Thymus (tissue), 14 donors: Measurements from ENCODE around the gene OR1N2. TPM values are rescaled to one million over a fixed set of nuclear protein-coding genes. Genes with fewer than 3 reads are reported as not detected.
"Not testable (repeated sequence)": the region's sequence is repeated elsewhere in the genome, so short reads cannot be mapped to it uniquely, and the experiment has no call there.

Experiments used
- DNase-seq, 9 donors: peaks; one replicate each; pipeline ENCODE4 v3.0.0-alpha.2; 2013; ENCODE audit warnings: low spot score in 9 of 9, low read depth in 6 of 9, missing footprints in 1 of 9
- H3K27ac ChIP-seq, 2 donors: one replicate each; pipeline ENCODE4 v1.5.1; 2013; ENCODE audit warnings: control low read depth in 1 of 2, low read depth in 1 of 2, low read length in 1 of 2, mild to moderate bottlenecking in 1 of 2, moderate library complexity in 1 of 2
- H3K27me3 ChIP-seq, 2 donors: one replicate each; pipeline ENCODE4 v1.5.1; 2013; ENCODE audit warnings: low read length in 1 of 2; ENCODE audit not compliant: control insufficient read depth in 2 of 2, insufficient read depth in 1 of 2
- H3K36me3 ChIP-seq, 2 donors: one replicate each; pipeline ENCODE4 v1.5.1; 2013; ENCODE audit warnings: low read length in 1 of 2, mild to moderate bottlenecking in 1 of 2, moderate library complexity in 1 of 2; ENCODE audit not compliant: control insufficient read depth in 2 of 2, insufficient read depth in 2 of 2
- H3K4me1 ChIP-seq, 2 donors: one replicate each; pipeline ENCODE4 v1.5.1; 2013; ENCODE audit warnings: low read length in 2 of 2; ENCODE audit not compliant: control insufficient read depth in 2 of 2, insufficient read depth in 2 of 2
- H3K4me3 ChIP-seq, 2 donors: one replicate each; pipeline ENCODE4 v1.5.1; 2013; ENCODE audit warnings: low read length in 2 of 2, control low read depth in 1 of 2, mild to moderate bottlenecking in 1 of 2
- H3K9me3 ChIP-seq, 2 donors: one replicate each; pipeline ENCODE4 v1.5.1; 2013; ENCODE audit warnings: low read length in 1 of 2, mild to moderate bottlenecking in 1 of 2; ENCODE audit not compliant: control insufficient read depth in 2 of 2, insufficient read depth in 1 of 2
- WGBS: extraction: QIAGEN DNeasy Blood & Tissue Kit; methylation state at CpG from one replicate; pipeline ENCODE4 v1.1.7; 2013; 5-methylcytosine and 5-hydroxymethylcytosine counted together
- long read RNA-seq, 10 donors: transcript quantifications; one replicate each; lab custom pipeline, GENCODE V29; 2026
- polyA plus RNA-seq: library from polyadenylated mRNA; stranded (reverse); fragments of 200-250 nt; gene quantifications from one replicate; pipeline ENCODE4 v1.2.3, GENCODE V29; 2013
- total RNA-seq: library from RNA; stranded (reverse); fragments of 120-200 nt; gene quantifications from one replicate; pipeline ENCODE4 v1.2.4, GENCODE V29; 2013
- donor health status: healthy.

The OR1N2 gene, protein sequence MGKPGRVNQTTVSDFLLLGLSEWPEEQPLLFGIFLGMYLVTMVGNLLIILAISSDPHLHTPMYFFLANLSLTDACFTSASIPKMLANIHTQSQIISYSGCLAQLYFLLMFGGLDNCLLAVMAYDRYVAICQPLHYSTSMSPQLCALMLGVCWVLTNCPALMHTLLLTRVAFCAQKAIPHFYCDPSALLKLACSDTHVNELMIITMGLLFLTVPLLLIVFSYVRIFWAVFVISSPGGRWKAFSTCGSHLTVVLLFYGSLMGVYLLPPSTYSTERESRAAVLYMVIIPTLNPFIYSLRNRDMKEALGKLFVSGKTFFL
- total RNA-seq (not detected), polyA plus RNA-seq (not detected)
- long read RNA-seq, donor 1 = 0 reads
- long read RNA-seq, donor 2 = 0 reads
- long read RNA-seq, donor 3 = 0 reads
- long read RNA-seq, donor 4 = 0 reads
- long read RNA-seq, donor 5 = 0 reads
- long read RNA-seq, donor 6 = 0 reads
- long read RNA-seq, donor 7 = 0 reads
- long read RNA-seq, donor 8 = 0 reads
- long read RNA-seq, donor 9 = 0 reads
- long read RNA-seq, donor 10, partial matches to known transcripts = 0 of 1 reads
- long read RNA-seq, donor 10, other reads (novel, unspliced or antisense) = 0 of 1 reads

DNA sequence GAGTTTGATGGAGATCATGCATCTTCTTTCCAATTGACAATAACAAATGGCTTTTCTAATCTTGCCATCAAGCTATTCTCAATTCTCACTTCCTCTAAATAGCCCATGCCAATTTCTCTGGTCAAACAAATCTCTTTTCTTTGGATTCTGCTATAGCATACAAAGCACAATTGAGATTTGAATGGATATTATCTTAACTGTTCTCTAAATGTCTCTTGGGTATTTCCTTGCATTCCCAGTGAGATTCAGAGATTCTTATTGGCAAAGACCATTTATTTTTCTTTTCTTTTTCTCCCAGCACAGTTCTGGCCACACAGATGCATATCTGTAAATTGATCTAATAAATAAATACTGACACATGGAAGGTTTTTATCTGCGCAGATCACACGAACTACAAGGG lies at the start of gene OR1N2:
OR1N2 (plus strand) TSS at position 301 of the 400 bp plus-strand sequence. CDS start 100 bp downstream, outside the sequence.
- H3K27ac ChIP-seq = no peak within 1 kb of the TSS
- no peaks in the 10 kb centered on the region for H3K9me3 ChIP-seq
- H3K4me1 ChIP-seq = no peaks in the 10 kb centered on the region
- no peak within 1 kb of the TSS for H3K4me3 ChIP-seq
- WGBS = 85% methylated on average over 2 of the region's 2 CpGs
- no peaks in the 10 kb centered on the region for H3K36me3 ChIP-seq
- H3K27me3 ChIP-seq = peaks cover 0 to 7% of the 10 kb centered on the region in 2 donors
- no peak for DNase-seq

DNA sequence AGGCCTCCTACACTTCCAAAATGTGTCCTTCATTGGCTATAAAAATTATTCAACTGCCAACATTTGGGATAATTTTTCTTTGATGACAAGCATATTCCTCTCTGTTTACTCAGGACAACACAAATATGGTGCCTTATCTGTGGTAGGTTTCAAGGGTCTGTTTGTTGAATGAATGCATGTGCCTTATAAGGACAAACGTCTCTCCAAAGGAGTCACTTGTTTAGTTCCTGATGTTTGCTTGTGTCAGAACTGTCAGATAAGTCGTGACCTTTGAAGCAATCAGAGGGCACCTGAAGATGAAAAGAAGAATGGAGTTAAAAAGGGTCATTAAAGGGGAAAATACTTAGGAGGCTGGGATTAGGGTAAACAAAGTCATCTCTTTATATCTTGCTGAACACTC lies 45.9 kb upstream of the OR1N2 start:
- H3K9me3 ChIP-seq = no peaks in the 10 kb centered on the region
- no peak for DNase-seq
- no peaks in the 10 kb centered on the region for H3K4me1 ChIP-seq
- H3K27ac ChIP-seq = no peak overlapping the region
- no peak overlapping the region for H3K4me3 ChIP-seq
- WGBS = 69% methylated on average over 2 of the region's 2 CpGs
- no peaks in the 10 kb centered on the region for H3K27me3 ChIP-seq
- no peaks in the 10 kb centered on the region for H3K36me3 ChIP-seq

DNA sequence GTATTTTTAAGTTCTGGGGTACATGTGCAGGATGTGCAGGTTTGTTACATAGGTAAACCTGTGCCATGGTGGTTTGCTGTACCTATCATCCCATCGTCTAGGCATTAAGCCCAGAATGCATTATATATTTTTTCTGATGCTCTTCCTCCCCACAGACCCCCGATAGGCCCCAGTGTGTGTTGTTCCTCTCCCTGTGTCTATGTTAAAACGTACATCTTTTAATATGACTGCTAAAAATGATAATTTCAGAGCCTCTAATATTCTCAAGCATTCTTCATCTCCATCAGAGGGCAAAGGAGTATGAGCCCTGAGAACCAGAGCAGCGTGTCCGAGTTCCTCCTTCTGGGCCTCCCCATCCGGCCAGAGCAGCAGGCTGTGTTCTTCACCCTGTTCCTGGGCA lies 42.4 kb upstream of the OR1N2 start, which contains the start of gene OR1J2:
OR1J2 (plus strand) TSS at position 301 of the 400 bp plus-strand sequence; CDS start at position 301, 0 bp downstream.
- Histone ChIP-seq H3K4me3 (no peak within 1 kb of the TSS), H3K27me3 (no peaks in the 10 kb centered on the region), H3K4me1 (no peaks in the 10 kb centered on the region), H3K36me3 (no peaks in the 10 kb centered on the region), H3K9me3 (no peaks in the 10 kb centered on the region), H3K27ac (no peak within 1 kb of the TSS)
- 92% methylated on average over 6 of the region's 6 CpGs for WGBS
- DNase-seq = no peak

DNA sequence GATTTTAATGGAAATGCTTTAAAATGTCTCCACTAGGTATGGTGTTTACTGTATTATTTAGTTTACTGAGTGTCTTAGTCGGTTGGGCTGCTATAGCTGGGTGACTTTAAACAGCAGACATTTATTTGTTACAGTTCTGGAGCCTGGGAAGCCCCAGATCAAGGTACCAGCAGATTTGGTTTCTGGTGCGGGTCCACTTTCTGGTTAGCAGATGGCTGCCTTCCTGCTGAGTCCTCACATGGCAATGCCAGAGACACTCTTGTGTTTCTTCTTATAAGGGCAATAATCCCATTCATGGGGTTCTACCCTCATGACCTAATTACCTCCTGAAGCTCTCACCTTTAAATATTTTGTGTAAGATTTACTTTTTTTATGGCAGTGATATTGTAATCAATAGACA lies 34.7 kb upstream of the OR1N2 start:
- no peak for DNase-seq
- no peak overlapping the region for H3K4me3 ChIP-seq
- H3K9me3 ChIP-seq = no peaks in the 10 kb centered on the region
- no peaks in the 10 kb centered on the region for H3K27me3 ChIP-seq
- WGBS = 66% methylated on average over 2 of the region's 2 CpGs
- H3K36me3 ChIP-seq = no peaks in the 10 kb centered on the region
- H3K4me1 ChIP-seq = no peaks in the 10 kb centered on the region
- no peak overlapping the region for H3K27ac ChIP-seq

DNA sequence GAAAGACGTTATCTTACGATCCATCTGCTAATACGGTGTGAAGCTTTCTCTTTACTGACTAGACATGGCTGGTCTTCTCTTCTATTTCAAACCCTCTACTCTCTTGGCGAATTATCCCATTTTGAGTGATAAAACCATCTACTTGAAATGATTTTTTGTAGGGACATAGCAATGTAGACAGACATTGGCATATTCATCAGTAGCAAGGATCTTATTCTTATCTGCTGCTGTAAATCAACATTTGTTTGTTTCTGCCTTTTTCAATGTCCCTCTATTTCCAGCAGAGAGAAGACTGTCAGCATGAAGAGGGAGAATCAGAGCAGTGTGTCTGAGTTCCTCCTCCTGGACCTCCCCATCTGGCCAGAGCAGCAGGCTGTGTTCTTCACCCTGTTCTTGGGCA lies 34.1 kb upstream of the OR1N2 start, which contains the start of gene OR1J4:
OR1J4 (plus strand) TSS at position 301 of the 400 bp plus-strand sequence; CDS start at position 301, 0 bp downstream.
- 89% methylated on average over 4 of the region's 4 CpGs for WGBS
- no peaks in the 10 kb centered on the region for H3K4me1 ChIP-seq
- no peaks in the 10 kb centered on the region for H3K36me3 ChIP-seq
- no peaks in the 10 kb centered on the region for H3K9me3 ChIP-seq
- DNase-seq = no peak
- no peaks in the 10 kb centered on the region for H3K27me3 ChIP-seq
- no peak within 1 kb of the TSS for H3K27ac ChIP-seq
- H3K4me3 ChIP-seq = no peak within 1 kb of the TSS

DNA sequence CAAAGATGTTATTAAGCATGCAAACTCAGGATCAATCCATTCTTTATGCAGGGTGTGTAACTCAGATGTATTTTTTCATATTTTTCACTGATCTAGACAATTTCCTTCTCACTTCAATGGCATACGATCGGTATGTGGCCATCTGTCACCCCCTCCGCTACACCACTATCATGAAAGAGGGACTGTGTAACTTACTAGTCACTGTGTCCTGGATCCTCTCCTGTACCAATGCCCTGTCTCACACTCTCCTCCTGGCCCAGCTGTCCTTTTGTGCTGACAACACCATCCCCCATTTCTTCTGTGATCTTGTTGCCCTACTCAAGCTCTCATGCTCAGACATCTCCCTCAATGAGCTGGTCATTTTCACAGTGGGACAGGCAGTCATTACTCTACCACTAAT lies 33.5 kb upstream of the OR1N2 start:
- 97% methylated on average over 3 of the region's 3 CpGs for WGBS

DNA sequence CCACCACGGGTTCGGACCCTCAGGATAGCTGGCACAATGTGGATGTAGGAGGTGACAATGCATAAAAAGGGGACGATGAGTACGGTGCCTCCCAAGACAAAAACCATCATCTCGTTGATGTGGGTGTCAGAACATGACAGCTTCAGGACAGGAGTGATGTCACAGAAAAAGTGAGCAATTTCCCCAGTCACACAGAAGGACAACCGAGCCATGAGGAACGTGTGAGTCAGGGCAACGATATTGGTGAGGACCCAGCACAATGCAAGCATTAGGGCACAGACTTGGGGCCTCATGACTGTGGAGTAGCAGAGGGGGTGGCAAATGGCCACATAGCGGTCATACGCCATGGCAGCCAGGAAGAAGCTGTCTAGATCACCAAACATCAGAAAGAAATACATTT lies 26.3 kb upstream of the OR1N2 start:
- Histone ChIP-seq H3K9me3 (no peaks in the 10 kb centered on the region), H3K36me3 (no peaks in the 10 kb centered on the region), H3K27me3 (no peaks in the 10 kb centered on the region), H3K4me1 (no peaks in the 10 kb centered on the region), H3K27ac (no peak overlapping the region), H3K4me3 (no peak overlapping the region)
- no peak for DNase-seq
- WGBS = 92% methylated on average over 10 of the region's 10 CpGs

More for the DNA sequence above, 33.5 kb upstream of the OR1N2 start:
- DNase-seq = no peak
- Histone ChIP-seq H3K36me3 (no peaks in the 10 kb centered on the region), H3K4me1 (no peaks in the 10 kb centered on the region), H3K27me3 (no peaks in the 10 kb centered on the region), H3K4me3 (no peak overlapping the region), H3K27ac (no peak overlapping the region), H3K9me3 (no peaks in the 10 kb centered on the region)

DNA sequence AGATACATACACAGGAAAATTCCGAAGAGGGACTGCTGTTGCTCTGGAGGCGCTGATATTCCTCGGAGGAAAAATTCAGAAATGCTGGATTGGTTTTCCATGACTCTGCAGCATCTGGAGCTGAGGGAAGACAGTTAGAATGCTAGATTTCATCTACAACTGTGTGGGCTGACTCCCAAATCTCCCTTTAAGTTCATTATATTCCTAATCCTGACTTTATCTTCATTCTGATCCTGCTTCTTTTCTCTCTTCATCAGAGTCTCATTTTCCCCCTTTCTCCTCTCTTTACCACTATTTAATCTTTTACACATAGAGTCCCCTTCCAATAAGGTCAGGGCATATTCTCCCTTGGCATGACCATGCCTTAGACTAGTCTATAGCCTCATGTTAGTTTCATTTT lies 25.7 kb upstream of the OR1N2 start, which contains the start of gene OR1N1:
OR1N1 (minus strand) TSS at position 101 of the 400 bp plus-strand sequence; CDS start at position 101, 0 bp downstream.
- no peaks in the 10 kb centered on the region for H3K9me3 ChIP-seq
- no peak for DNase-seq
- H3K27me3 ChIP-seq = no peaks in the 10 kb centered on the region
- H3K36me3 ChIP-seq = no peaks in the 10 kb centered on the region
- H3K4me3 ChIP-seq = no peak within 1 kb of the TSS
- no peaks in the 10 kb centered on the region for H3K4me1 ChIP-seq
- WGBS = 95% methylated on average over 3 of the region's 3 CpGs
- no peak within 1 kb of the TSS for H3K27ac ChIP-seq

DNA sequence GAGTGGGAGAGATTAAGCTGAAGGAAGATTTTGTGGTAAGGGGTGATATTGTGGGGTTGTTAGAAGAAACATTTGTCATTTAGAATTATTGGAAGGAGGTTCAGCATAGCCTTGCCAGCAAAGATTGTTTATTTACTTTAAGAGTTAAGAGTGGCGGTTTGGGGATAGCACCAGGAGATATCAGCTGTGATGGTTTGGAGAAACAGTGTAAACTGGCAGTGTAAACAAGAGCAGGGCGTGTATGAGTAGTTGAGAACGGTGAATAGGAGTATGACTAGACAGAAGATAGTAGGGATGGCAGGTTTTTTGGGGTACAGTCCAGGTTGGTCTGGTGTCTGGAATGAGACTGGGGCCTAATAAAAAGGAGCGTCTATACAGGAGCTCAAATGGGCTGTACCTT lies 21.8 kb upstream of the OR1N2 start:
- WGBS = 87% methylated on average over 4 of the region's 4 CpGs
- not testable (repeated sequence) for H3K4me3 ChIP-seq

More for the DNA sequence above, 21.8 kb upstream of the OR1N2 start:
- not testable (repeated sequence) for H3K36me3 ChIP-seq, H3K27me3 ChIP-seq, H3K9me3 ChIP-seq, H3K27ac ChIP-seq, DNase-seq, H3K4me1 ChIP-seq
